HepG2 (cell line): Measurements from ENCODE around the gene TPM1. TPM values are rescaled to one million over a fixed set of nuclear protein-coding genes. Genes with fewer than 3 reads are reported as not detected.
A peak's percentile ranks its signal among the peaks of the same experiment; 100 is the strongest.

ENCODE experiments used
- ARID2 ChIP-seq: sonication (generic); formaldehyde crosslinking; IDR thresholded peaks from 2 replicates; pipeline ENCODE4 v1.8.1; 2022; ENCODE audit warnings: mild to moderate bottlenecking, missing genetic modification reagents, borderline replicate concordance
- ARNTL ChIP-seq: sonication (generic); formaldehyde crosslinking; IDR thresholded peaks from 2 replicates; pipeline ENCODE4 v1.4.0; 2020; ENCODE audit warnings: mild to moderate bottlenecking, missing genetic modification reagents
- FOSL1 ChIP-seq: sonication (generic); formaldehyde crosslinking; IDR thresholded peaks from 2 replicates; pipeline ENCODE4 v1.9.0; 2021; ENCODE audit warnings: missing genetic modification reagents, borderline replicate concordance
- MTA1 ChIP-seq: sonication (generic); formaldehyde crosslinking; IDR thresholded peaks from 2 replicates; pipeline ENCODE4 v1.4.0; 2020; ENCODE audit warnings: missing genetic modification reagents, mild to moderate bottlenecking, borderline replicate concordance
- SIX1 ChIP-seq: sonication (generic); formaldehyde crosslinking; IDR thresholded peaks from 2 replicates; pipeline ENCODE4 v1.4.0; 2020; ENCODE audit warnings: missing genetic modification reagents, borderline replicate concordance
- SMARCE1 ChIP-seq: fragments of 450-650 bp; IDR thresholded peaks from 2 replicates; pipeline ENCODE4 v1.6.1; 2017; ENCODE audit warnings: borderline replicate concordance
- TBP ChIP-seq: sonication (generic); formaldehyde crosslinking; IDR thresholded peaks from 2 replicates; pipeline ENCODE4 v1.5.0; 2020; ENCODE audit warnings: missing genetic modification reagents
- ZBTB10 ChIP-seq: sonication (generic); formaldehyde crosslinking; IDR thresholded peaks from 2 replicates; pipeline ENCODE4 v1.4.0; 2020; ENCODE audit warnings: missing genetic modification reagents, borderline replicate concordance
- ZNF24 ChIP-seq: fragments of 450-650 bp; IDR thresholded peaks from 2 replicates; pipeline ENCODE4 v1.6.1; 2017; ENCODE audit warnings: antibody characterized with exemption, mild to moderate bottlenecking
- ZNF605 ChIP-seq: sonication (generic); formaldehyde crosslinking; IDR thresholded peaks from 2 replicates; pipeline ENCODE4 v1.8.0; 2022; ENCODE audit warnings: mild to moderate bottlenecking, missing genetic modification reagents
- ZNF609 ChIP-seq: sonication (generic); formaldehyde crosslinking; IDR thresholded peaks from 2 replicates; pipeline ENCODE4 v1.4.0; 2020; ENCODE audit warnings: mild to moderate bottlenecking, missing genetic modification reagents, borderline replicate concordance
- ZNF709 ChIP-seq: sonication (generic); formaldehyde crosslinking; IDR thresholded peaks from 2 replicates; pipeline ENCODE4 v1.5.0; 2020; ENCODE audit warnings: mild to moderate bottlenecking, missing genetic modification reagents
- polyA plus RNA-seq, 8 experiments: library from polyadenylated mRNA; depleted of rRNA in 3 of 8; stranded (reverse) in 7 of 8; unstranded in 1 of 8; fragments of >200 nt; fragmentation: Illumina TruSeq in 4 of 8; extraction: Trizol in 4 of 8; gene quantifications; 2 replicates each; pipeline versions ENCODE4 v1.2.1 to v1.2.3, GENCODE V29; 2011 to 2016; ENCODE audit warnings: low read depth in 4 of 8, missing spikeins in 1 of 8, mixed read lengths in 1 of 8; ENCODE audit not compliant: insufficient read depth in 1 of 8
- total RNA-seq, 5 experiments: library from RNA; depleted of rRNA; stranded (reverse); fragments of >200 nt; fragmentation: Illumina TruSeq; extraction: Trizol; gene quantifications; 2 replicates each; pipeline ENCODE4 v1.2.3, GENCODE V29; 2016; ENCODE audit warnings: low read depth in 1 of 5
- TF ChIP-seq, protein P1 (sequence below): sonication (generic); formaldehyde crosslinking; IDR thresholded peaks from 2 replicates; pipeline ENCODE4 v1.4.0; 2020; ENCODE audit warnings: missing genetic modification reagents, mild to moderate bottlenecking, borderline replicate concordance
- TF ChIP-seq, protein P2 (sequence below): sonication (generic); formaldehyde crosslinking; IDR thresholded peaks from 2 replicates; pipeline ENCODE4 v1.4.0; 2020; ENCODE audit warnings: missing genetic modification reagents, borderline replicate concordance

Gene TPM1
- total and polyA plus RNA-seq, 2 of the 13 experiments (the other 11 are each of a cell fraction or from before 2014, with no cell fraction given), result 98.9 to 109 TPM

- TF ChIP-seq FOSL1 (CRISPR knock-in tag) (peak; percentile 80; the same call in 1 of the 2 replicates), SMARCE1 (peak; percentile 62; the same call in 1 of the 2 replicates), MTA1 (CRISPR knock-in tag) (no peak), ZNF605 (CRISPR knock-in tag) (0 out of 2 replicates have a peak, but pooled peaks have one; percentile 43), ZNF609 (peak; percentile 49), ARNTL (CRISPR knock-in tag) (0 out of 2 replicates have a peak, but pooled peaks have one; percentile 51), ZNF24 (no peak), SIX1 (peak; percentile 47; the same call in 1 of the 2 replicates), ARID2 (peak; percentile 69; the same call in 1 of the 2 replicates), ZBTB10 (CRISPR knock-in tag) (peak; percentile 91; the same call in 1 of the 2 replicates), TBP (CRISPR knock-in tag) (no peak), ZNF709 (CRISPR knock-in tag) (no peak)
- TF ChIP-seq, protein P1, sequence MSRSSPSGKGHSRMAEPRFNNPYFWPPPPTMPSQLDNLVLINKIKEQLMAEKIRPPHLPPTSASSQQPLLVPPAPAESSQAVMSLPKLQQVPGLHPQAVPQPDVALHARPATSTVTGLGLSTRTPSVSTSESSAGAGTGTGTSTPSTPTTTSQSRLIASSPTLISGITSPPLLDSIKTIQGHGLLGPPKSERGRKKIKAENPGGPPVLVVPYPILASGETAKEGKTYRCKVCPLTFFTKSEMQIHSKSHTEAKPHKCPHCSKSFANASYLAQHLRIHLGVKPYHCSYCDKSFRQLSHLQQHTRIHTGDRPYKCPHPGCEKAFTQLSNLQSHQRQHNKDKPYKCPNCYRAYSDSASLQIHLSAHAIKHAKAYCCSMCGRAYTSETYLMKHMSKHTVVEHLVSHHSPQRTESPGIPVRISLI (CRISPR knock-in tag), result peak; percentile 33; the same call in 1 of the 2 replicates
- TF ChIP-seq, protein P2, sequence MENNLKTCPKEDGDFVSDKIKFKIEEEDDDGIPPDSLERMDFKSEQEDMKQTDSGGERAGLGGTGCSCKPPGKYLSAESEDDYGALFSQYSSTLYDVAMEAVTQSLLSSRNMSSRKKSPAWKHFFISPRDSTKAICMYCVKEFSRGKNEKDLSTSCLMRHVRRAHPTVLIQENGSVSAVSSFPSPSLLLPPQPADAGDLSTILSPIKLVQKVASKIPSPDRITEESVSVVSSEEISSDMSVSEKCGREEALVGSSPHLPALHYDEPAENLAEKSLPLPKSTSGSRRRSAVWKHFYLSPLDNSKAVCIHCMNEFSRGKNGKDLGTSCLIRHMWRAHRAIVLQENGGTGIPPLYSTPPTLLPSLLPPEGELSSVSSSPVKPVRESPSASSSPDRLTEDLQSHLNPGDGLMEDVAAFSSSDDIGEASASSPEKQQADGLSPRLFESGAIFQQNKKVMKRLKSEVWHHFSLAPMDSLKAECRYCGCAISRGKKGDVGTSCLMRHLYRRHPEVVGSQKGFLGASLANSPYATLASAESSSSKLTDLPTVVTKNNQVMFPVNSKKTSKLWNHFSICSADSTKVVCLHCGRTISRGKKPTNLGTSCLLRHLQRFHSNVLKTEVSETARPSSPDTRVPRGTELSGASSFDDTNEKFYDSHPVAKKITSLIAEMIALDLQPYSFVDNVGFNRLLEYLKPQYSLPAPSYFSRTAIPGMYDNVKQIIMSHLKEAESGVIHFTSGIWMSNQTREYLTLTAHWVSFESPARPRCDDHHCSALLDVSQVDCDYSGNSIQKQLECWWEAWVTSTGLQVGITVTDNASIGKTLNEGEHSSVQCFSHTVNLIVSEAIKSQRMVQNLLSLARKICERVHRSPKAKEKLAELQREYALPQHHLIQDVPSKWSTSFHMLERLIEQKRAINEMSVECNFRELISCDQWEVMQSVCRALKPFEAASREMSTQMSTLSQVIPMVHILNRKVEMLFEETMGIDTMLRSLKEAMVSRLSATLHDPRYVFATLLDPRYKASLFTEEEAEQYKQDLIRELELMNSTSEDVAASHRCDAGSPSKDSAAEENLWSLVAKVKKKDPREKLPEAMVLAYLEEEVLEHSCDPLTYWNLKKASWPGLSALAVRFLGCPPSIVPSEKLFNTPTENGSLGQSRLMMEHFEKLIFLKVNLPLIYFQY, result no peak
Observed at GRCh38 chr15:63107895-63108546, 65.5 kb downstream of the TPM1 start (continued).
